K562 (cell line): ENCODE measurements around the gene PRRT1. TPM values are rescaled to one million over a fixed set of nuclear protein-coding genes. Genes with fewer than 3 reads are reported as not detected.

Source experiments
- ARNT ChIP-seq, 2 experiments: fragments of 450-650 bp; IDR thresholded peaks; 2 replicates each; pipeline ENCODE4 v1.6.1; 2016; ENCODE audit warnings: mild to moderate bottlenecking in 1 of 2
- CCNT2 ChIP-seq: IDR thresholded peaks from 2 replicates; pipeline ENCODE4 v1.6.1; 2011; ENCODE audit warnings: borderline replicate concordance, low read depth, mild to moderate bottlenecking, moderate library complexity, mixed read lengths, low read length; ENCODE audit not compliant: insufficient read length; ENCODE audit errors: extremely low read depth
- CEBPB ChIP-seq: fragments of 450-650 bp; IDR thresholded peaks from 2 replicates; pipeline ENCODE4 v1.6.1; 2016; ENCODE audit warnings: missing genetic modification characterization, missing compliant biosample characterization
- CHCHD3 ChIP-seq: fragments of 250-450 bp; sonication (Bioruptor Pico); IDR thresholded peaks from 2 replicates; pipeline ENCODE4 v2.1.2; 2022; ENCODE audit warnings: mild to moderate bottlenecking
- CLOCK ChIP-seq: fragments of 250-450 bp; sonication (Bioruptor Pico); IDR thresholded peaks from 2 replicates; pipeline ENCODE4 v1.4.0; 2020; ENCODE audit warnings: mild to moderate bottlenecking, moderate library complexity, borderline replicate concordance
- E2F5 ChIP-seq: sonication (generic); formaldehyde crosslinking; IDR thresholded peaks from 2 replicates; pipeline ENCODE4 v1.8.0; 2022; ENCODE audit warnings: mild to moderate bottlenecking, missing genetic modification reagents
- EP300 ChIP-seq: IDR thresholded peaks from 2 replicates; pipeline ENCODE4 v1.6.1; 2012; ENCODE audit warnings: low read length, improper control_type of control experiment
- FOS ChIP-seq: IDR thresholded peaks from 3 replicates; pipeline ENCODE4 v1.6.1; 2011; ENCODE audit not compliant: insufficient read length; ENCODE audit errors: extremely low read depth
- HDAC1 ChIP-seq, 2 experiments: fragments of 450-650 bp; IDR thresholded peaks; 2 replicates each; pipeline ENCODE4 v1.6.1; 2016 to 2017; ENCODE audit warnings: inconsistent platforms in 1 of 2, mild to moderate bottlenecking in 1 of 2, moderate library complexity in 1 of 2
- HLTF ChIP-seq: fragments of 450-650 bp; IDR thresholded peaks from 2 replicates; pipeline ENCODE4 v1.6.1; 2016
- MAZ ChIP-seq, 2 experiments: fragments of 450-650 bp in 1 of 2; sonication (generic) in 1 of 2; formaldehyde crosslinking; IDR thresholded peaks in 1 of 2; conservative IDR thresholded peaks in 1 of 2; 2 replicates each; pipeline versions ENCODE4 v1.4.0 to v1.5.0; 2020; ENCODE audit warnings: mild to moderate bottlenecking in 1 of 2, missing genetic modification reagents in 1 of 2
- NBN ChIP-seq: fragments of 450-650 bp; IDR thresholded peaks from 2 replicates; pipeline ENCODE4 v1.6.1; 2016; ENCODE audit warnings: low read depth, mild to moderate bottlenecking
- PHF21A ChIP-seq: fragments of 450-650 bp; IDR thresholded peaks from 2 replicates; pipeline ENCODE4 v1.6.1; 2017; ENCODE audit warnings: low read depth, borderline replicate concordance
- POLR2B ChIP-seq: fragments of 450-650 bp; IDR thresholded peaks from 2 replicates; pipeline ENCODE4 v1.6.1; 2018; ENCODE audit warnings: low read depth; ENCODE audit not compliant: partially characterized antibody
- RB1 ChIP-seq: fragments of 450-650 bp; IDR thresholded peaks from 2 replicates; pipeline ENCODE4 v1.6.1; 2017; ENCODE audit warnings: low read depth, mild to moderate bottlenecking
- TARDBP ChIP-seq: fragments of 450-650 bp; IDR thresholded peaks from 2 replicates; pipeline ENCODE4 v1.6.1; 2016
- TEAD1 ChIP-seq, 2 experiments: fragments of 450-650 bp in 1 of 2; sonication (generic) in 1 of 2; formaldehyde crosslinking; IDR thresholded peaks; 2 replicates each; pipeline versions ENCODE4 v1.4.0 to v1.8.0; 2020 to 2022; ENCODE audit warnings: mild to moderate bottlenecking in 2 of 2, missing genetic modification reagents in 1 of 2
- ZBED1 ChIP-seq: IDR thresholded peaks from 2 replicates; pipeline ENCODE4 v1.6.1; 2014
- ZBTB11 ChIP-seq, 3 experiments: fragments of 200-800 bp in 1 of 3; fragments of 250-450 bp in 1 of 3; fragments of 450-650 bp in 1 of 3; sonication (Bioruptor Pico) in 1 of 3; sonication (Bioruptor generic) in 1 of 3; formaldehyde crosslinking in 1 of 3; IDR thresholded peaks; 2 replicates each; pipeline versions ENCODE4 v1.6.1 to v1.8.0; 2016 to 2022; ENCODE audit warnings: mild to moderate bottlenecking in 2 of 3, missing genetic modification characterization in 2 of 3, missing compliant biosample characterization in 1 of 3, moderate library complexity in 1 of 3
- ZKSCAN1 ChIP-seq: fragments of 150-350 bp; IDR thresholded peaks from 2 replicates; pipeline ENCODE4 v1.6.1; 2016; ENCODE audit warnings: low read depth, low read length
- ZNF212 ChIP-seq: fragments of 450-650 bp; formaldehyde crosslinking; IDR thresholded peaks from 2 replicates; pipeline ENCODE4 v1.4.0; 2020; ENCODE audit warnings: mild to moderate bottlenecking
- ZNF551 ChIP-seq: fragments of 250-450 bp; sonication (Bioruptor Pico); IDR thresholded peaks from 2 replicates; pipeline ENCODE4 v1.5.0; 2021; ENCODE audit warnings: mild to moderate bottlenecking, moderate library complexity
- ZNF717 ChIP-seq: fragments of 250-450 bp; sonication (Bioruptor Pico); IDR thresholded peaks from 2 replicates; pipeline ENCODE4 v1.5.0; 2021
- ZNF785 ChIP-seq: fragments of 250-450 bp; sonication (Bioruptor Pico); IDR thresholded peaks from 2 replicates; pipeline ENCODE4 v1.4.0; 2020; ENCODE audit warnings: mild to moderate bottlenecking
- polyA plus RNA-seq, 8 experiments: library from polyadenylated mRNA; depleted of rRNA in 4 of 8; stranded (reverse) in 5 of 8; unstranded in 3 of 8; fragments of >200 nt; fragmentation: Nextera tagmentation in 2 of 8; fragmentation: Illumina TruSeq in 1 of 8; extraction: Ambion mirVana in 2 of 8; extraction: Trizol in 1 of 8; gene quantifications; 2 replicates each; pipeline versions ENCODE4 v1.2.1 to v1.2.3, GENCODE V29; 2011 to 2014; ENCODE audit warnings: inconsistent platforms in 1 of 8, missing spikeins in 1 of 8
- total RNA-seq, 7 experiments: library from RNA; depleted of rRNA in 6 of 7; stranded (reverse); fragments of >200 nt in 6 of 7; fragmentation: Illumina TruSeq in 2 of 7; extraction: Trizol in 2 of 7; gene quantifications; 2 replicates each; pipeline versions ENCODE4 v1.2.1 to v1.2.3, GENCODE V29; 2011 to 2021; ENCODE audit warnings: low replicate concordance in 1 of 7

The PRRT1 gene
- total and polyA plus RNA-seq, 9 of the 15 experiments (the other 6 are each of a cell fraction or from before 2014, with no cell fraction given), result 0.14 to 3.5 (median 0.41) TPM

GRCh38 chr6:32131439-32131948 is 20.2 kb downstream of the PRRT1 start (continued):
- TF ChIP-seq ZBTB11 (CRISPR knock-in tag; IDR thresholded peaks at IDR 0.05), result peak in 1 of 3 experiments; percentile 87; a peak in 2 of 6 replicates
- no peak for TF ChIP-seq POLR2B
- no peak for TF ChIP-seq FOS
- TF ChIP-seq ZNF785 (CRISPR knock-in tag), result no peak
- TF ChIP-seq CHCHD3 (CRISPR knock-in tag), result no peak
- TF ChIP-seq ZNF212 (CRISPR knock-in tag), result 0 out of 2 replicates have a peak, but pooled peaks have one; percentile 22
- TF ChIP-seq ZNF717 (CRISPR knock-in tag), result no peak
- TF ChIP-seq HLTF, result peak; percentile 97
- TF ChIP-seq ZNF551, result no peak
- TF ChIP-seq RB1, result peak; percentile 60; the same call in 1 of the 2 replicates
- peak; percentile 34 to 75; a peak in 3 of 4 replicates for TF ChIP-seq MAZ (CRISPR knock-in tag; conservative IDR thresholded peaks at IDR 0.05 in 1 of 2, IDR thresholded peaks at IDR 0.05 in 1 of 2)
- TF ChIP-seq ZBED1, result peak; percentile 80; the same call in 1 of the 2 replicates
- TF ChIP-seq TARDBP, result peak; percentile 97
- peak; percentile 98 for TF ChIP-seq EP300
- peak; percentile 98 to 99 for TF ChIP-seq ARNT (IDR thresholded peaks at IDR 0.05)
- peak; percentile 100 for TF ChIP-seq CCNT2
- TF ChIP-seq PHF21A, result peak; percentile 57; the same call in 1 of the 2 replicates
- 0 out of 2 replicates have a peak, but pooled peaks have one; percentile 44 for TF ChIP-seq ZKSCAN1
- no peak for TF ChIP-seq CEBPB (tag)
- no peak for TF ChIP-seq E2F5 (CRISPR knock-in tag)
- TF ChIP-seq NBN, result peak; percentile 87
- peak; percentile 86 to 93; a peak in 3 of 4 replicates for TF ChIP-seq HDAC1 (IDR thresholded peaks at IDR 0.05)
- TF ChIP-seq TEAD1 (CRISPR knock-in tag; IDR thresholded peaks at IDR 0.05), result peak in 1 of 2 experiments; percentile 90; a peak in 3 of 4 replicates
- TF ChIP-seq CLOCK, result no peak
